Endothelial cell of umbilical vein (primary cell): ENCODE results near the gene TRAPPC3L. TPM values are rescaled to one million over a fixed set of nuclear protein-coding genes. Genes with fewer than 3 reads are reported as not detected.
A peak's percentile ranks its signal among the peaks of the same experiment; 100 is the strongest.

Experiments used
- BruUV-seq: library from RNA; stranded (reverse); fragments of 400-500 nt; replicated peaks from 2 replicates; lab custom pipeline; 2021; lab: Mats Ljungman, UMichigan
- CTCF ChIA-PET: fragments of 300-600, 350-600 bp; sonication (Branson Sonifier 250); formaldehyde crosslinking; loops from one replicate; lab custom pipeline; 2021; ENCODE audit warnings: antibody characterized with exemption, inconsistent platforms; lab: Charles Lee
- POLR2A ChIA-PET: fragments of 300-600, 350-600 bp; sonication (Branson Sonifier 250); formaldehyde crosslinking; loops from one replicate; lab custom pipeline; 2021; ENCODE audit warnings: antibody characterized with exemption, inconsistent platforms; lab: Charles Lee
- DNase-seq: peaks from one replicate; pipeline ENCODE4 v3.0.0-alpha.2; 2011; ENCODE audit warnings: low read depth, low spot score
- FAIRE-seq: peaks from 2 replicates; lab custom pipeline; 2011; peaks lifted over from hg19 to GRCh38; lab: Jason Lieb, UNC
- H2AFZ ChIP-seq: 2 replicates; pipeline ENCODE4 v1.6.0; 2012; ENCODE audit warnings: low read depth, low read length, control low read depth, inconsistent platforms
- H3K27ac ChIP-seq: 2 replicates; pipeline ENCODE4 v1.5.1; 2011; ENCODE audit warnings: low read depth, mild to moderate bottlenecking, control low read depth, low read length, moderate library complexity; ENCODE audit not compliant: insufficient read depth
- H3K27me3 ChIP-seq, 2 experiments: 2 replicates each; pipeline versions ENCODE4 v1.6.0 to v1.6.1; 2011; ENCODE audit warnings: low read length in 2 of 2, mixed read lengths in 1 of 2; ENCODE audit not compliant: control insufficient read depth in 2 of 2, insufficient read depth in 2 of 2
- H3K36me3 ChIP-seq, 2 experiments: 2 replicates in 1 of 2; 3 replicates in 1 of 2; pipeline ENCODE4 v1.5.1; 2011; ENCODE audit warnings: low read length in 2 of 2, mild to moderate bottlenecking in 1 of 2, moderate library complexity in 1 of 2; ENCODE audit not compliant: control insufficient read depth in 2 of 2, insufficient read depth in 2 of 2; ENCODE audit errors: extremely low read depth in 1 of 2
- H3K4me1 ChIP-seq: 3 replicates; pipeline ENCODE4 v1.5.1; 2011; ENCODE audit warnings: mild to moderate bottlenecking, low read length; ENCODE audit not compliant: control insufficient read depth, insufficient read depth; ENCODE audit errors: extremely low read depth
- H3K4me2 ChIP-seq: 2 replicates; pipeline ENCODE4 v1.6.1; 2011; ENCODE audit warnings: low read length, control low read depth, mixed read lengths; ENCODE audit not compliant: insufficient read depth
- H3K4me3 ChIP-seq, 3 experiments: fragments of 200-600 bp in 1 of 3; sonication (generic), shearing (Covaris generic) in 1 of 3; replicated peaks in 1 of 3; 2 replicates each; pipeline ENCODE4 v1.5.1; 2011 to 2016; ENCODE audit warnings: control low read depth in 3 of 3, low read length in 3 of 3, mild to moderate bottlenecking in 2 of 3, inconsistent platforms in 1 of 3, low read depth in 1 of 3, moderate library complexity in 1 of 3; ENCODE audit not compliant: insufficient read depth in 1 of 3
- H3K79me2 ChIP-seq: 2 replicates; pipeline ENCODE4 v1.6.0; 2012; ENCODE audit warnings: low read length, inconsistent platforms; ENCODE audit not compliant: control insufficient read depth, insufficient read depth
- H3K9ac ChIP-seq: replicated peaks from 2 replicates; pipeline ENCODE3; 2011; ENCODE audit warnings: low read length, control low read depth; ENCODE audit not compliant: insufficient read depth; ENCODE audit errors: extremely low read depth
- H3K9me1 ChIP-seq: replicated peaks from 3 replicates; pipeline ENCODE4 v1.6.0; 2011; ENCODE audit warnings: mild to moderate bottlenecking, low read length; ENCODE audit not compliant: control insufficient read depth, insufficient read depth; ENCODE audit errors: extremely low read depth
- H3K9me3 ChIP-seq: replicated peaks from 2 replicates; pipeline ENCODE4 v1.5.1; 2012; ENCODE audit warnings: low read length, inconsistent platforms; ENCODE audit not compliant: control insufficient read depth, insufficient read depth
- H4K20me1 ChIP-seq: replicated peaks from 2 replicates; pipeline ENCODE3; 2011; ENCODE audit warnings: mild to moderate bottlenecking, low read length; ENCODE audit not compliant: control insufficient read depth, insufficient read depth; ENCODE audit errors: extremely low read depth
- EZH2 ChIP-seq: IDR thresholded peaks from 2 replicates; pipeline ENCODE4 v1.6.1; 2012; ENCODE audit warnings: borderline replicate concordance, low read depth, mild to moderate bottlenecking, moderate library complexity, low read length, inconsistent platforms; ENCODE audit not compliant: severe bottlenecking
- FOS ChIP-seq: IDR thresholded peaks from 2 replicates; pipeline ENCODE4 v1.6.1; 2011; ENCODE audit warnings: mild to moderate bottlenecking, low read length, moderate library complexity, borderline replicate concordance; ENCODE audit not compliant: insufficient read depth
- GATA2 ChIP-seq: IDR thresholded peaks from 2 replicates; pipeline ENCODE4 v1.7.0; 2011; ENCODE audit warnings: low read depth, mild to moderate bottlenecking, moderate library complexity, mixed read lengths, low read length; ENCODE audit not compliant: insufficient read length, insufficient read depth
- JUN ChIP-seq: IDR thresholded peaks from 2 replicates; pipeline ENCODE4 v1.6.1; 2011; ENCODE audit warnings: borderline replicate concordance, low read depth; ENCODE audit not compliant: insufficient read length, insufficient read depth
- POLR2A ChIP-seq: IDR thresholded peaks from 2 replicates; pipeline ENCODE4 v1.6.1; 2012; ENCODE audit warnings: low read depth, mild to moderate bottlenecking, control low read depth, low read length
- dilution Hi-C: fragments of 300-500 bp; cut with MboI; formaldehyde crosslinking; loops from one replicate; pipeline ENCODE4 v1.15.0; 2019; ENCODE audit warnings: low sequenced_read_pairs; ENCODE audit not compliant: extremely low pct_ligation_motif_present
- intact Hi-C: fragments of 100-400 bp; cut with micrococcal nuclease; formaldehyde crosslinking; loops from one replicate; pipeline ENCODE4 v1.10.0; 2022
- polyA plus RNA-seq, 4 experiments: library from polyadenylated mRNA; depleted of rRNA in 3 of 4; stranded (reverse) in 3 of 4; unstranded in 1 of 4; fragments of >200 nt; gene quantifications; 2 replicates each; pipeline versions ENCODE4 v1.2.1 to v1.2.3, GENCODE V29; 2011 to 2012; ENCODE audit warnings: missing spikeins in 1 of 4
- total RNA-seq: library from RNA; stranded (reverse); gene quantifications from 2 replicates; pipeline ENCODE4 v1.2.3, GENCODE V29; 2021
- TF ChIP-seq, protein P1 (sequence below), 2 donors: IDR thresholded peaks; 1 replicate in 1 of 2; 2 replicates in 1 of 2; pipeline ENCODE4 v1.5.1; 2011; ENCODE audit warnings: low read length in 2 of 2, mild to moderate bottlenecking in 2 of 2, moderate library complexity in 2 of 2, control low read depth in 1 of 2, inconsistent platforms in 1 of 2, low read depth in 1 of 2; ENCODE audit not compliant: insufficient read depth in 1 of 2; ENCODE audit errors: extremely low read depth in 1 of 2

Gene TRAPPC3L
- total and polyA plus RNA-seq, 2 donors (not counting 3 experiments of a cell fraction or from before 2014, with no cell fraction given), result 0.38 TPM; not detected in 1

DNA sequence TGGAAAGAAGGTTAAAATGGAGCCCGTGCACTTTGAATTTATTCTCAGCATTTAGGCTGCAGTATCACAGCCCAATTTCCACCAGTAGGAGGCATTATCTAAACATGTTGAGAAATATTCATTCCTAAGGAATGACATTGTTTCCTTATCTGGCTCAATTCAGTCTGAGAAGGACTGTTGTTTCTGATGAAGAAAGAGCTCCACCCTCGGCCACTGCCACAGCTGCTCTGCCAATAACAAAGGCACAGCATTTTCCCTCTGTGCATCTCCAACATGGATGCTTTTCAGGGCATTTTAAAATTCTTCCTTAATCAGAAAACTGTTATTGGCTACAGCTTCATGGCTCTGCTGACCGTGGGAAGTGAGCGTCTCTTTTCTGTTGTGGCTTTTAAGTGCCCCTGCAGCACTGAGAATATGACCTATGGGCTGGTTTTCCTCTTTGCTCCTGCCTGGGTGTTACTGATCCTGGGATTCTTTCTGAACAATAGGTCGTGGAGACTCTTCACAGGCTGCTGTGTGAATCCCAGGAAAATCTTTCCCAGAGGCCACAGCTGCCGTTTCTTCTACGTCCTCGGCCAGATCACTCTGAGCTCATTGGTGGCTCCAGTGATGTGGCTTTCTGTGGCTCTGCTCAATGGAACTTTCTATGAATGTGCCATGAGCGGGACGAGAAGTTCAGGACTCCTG lies 33.9 kb downstream of the TRAPPC3L start, which contains the start of gene CALHM5:
Gene CALHM5, plus strand, starts transcription at position 216 of the 687 bp plus-strand sequence. Its CDS starts 58 bp downstream, at position 274.
- Histone ChIP-seq H3K4me2 (peak within 1 kb of the TSS; percentile 89), H2AFZ (peak within 1 kb of the TSS; percentile 82), H3K27me3 (no peaks in the 10 kb centered on the region), H3K4me3 (peak within 1 kb of the TSS; percentile 26 to 82 (median 35)), H3K27ac (peak within 1 kb of the TSS; percentile 95), H3K9me3 (no peaks in the 10 kb centered on the region), H3K9ac (peak within 1 kb of the TSS; percentile 95), H3K79me2 (peaks cover 8% of the 10 kb centered on the region), H3K4me1 (peaks cover 19% of the 10 kb centered on the region), H3K36me3 (peaks cover 7 to 8% of the 10 kb centered on the region in 2 experiments), H3K9me1 (no peaks in the 10 kb centered on the region), H4K20me1 (no peaks in the 10 kb centered on the region)
- dilution Hi-C loops, result no loop called here
- TSS peak; percentile 73 for BruUV-seq
- peak; percentile 91 for DNase-seq
- peak; percentile 84 for FAIRE-seq
- ChIA-PET POLR2A (interaction anchor here (0.7 to 1.2 kb wide), 3 partner anchors 60 to 232 kb away, joined by 3 to 4 read pairs (median 4); partner anchors contain the start of genes DSE, RWDD1 and TSPYL1), CTCF (interaction anchor here (0.6 to 6.2 kb wide), 64 partner anchors 10 to 335 kb away, joined by 3 to 72 read pairs (median 5); partner anchors contain the start of genes CALHM6, DSE, RSPH4A and RWDD1)
- intact Hi-C loops, result loop anchor here (1.0 to 5.0 kb wide), 7 partner anchors 17 to 294 kb away; partner anchors contain the start of genes DSE and RWDD1
- TF ChIP-seq, protein P1, sequence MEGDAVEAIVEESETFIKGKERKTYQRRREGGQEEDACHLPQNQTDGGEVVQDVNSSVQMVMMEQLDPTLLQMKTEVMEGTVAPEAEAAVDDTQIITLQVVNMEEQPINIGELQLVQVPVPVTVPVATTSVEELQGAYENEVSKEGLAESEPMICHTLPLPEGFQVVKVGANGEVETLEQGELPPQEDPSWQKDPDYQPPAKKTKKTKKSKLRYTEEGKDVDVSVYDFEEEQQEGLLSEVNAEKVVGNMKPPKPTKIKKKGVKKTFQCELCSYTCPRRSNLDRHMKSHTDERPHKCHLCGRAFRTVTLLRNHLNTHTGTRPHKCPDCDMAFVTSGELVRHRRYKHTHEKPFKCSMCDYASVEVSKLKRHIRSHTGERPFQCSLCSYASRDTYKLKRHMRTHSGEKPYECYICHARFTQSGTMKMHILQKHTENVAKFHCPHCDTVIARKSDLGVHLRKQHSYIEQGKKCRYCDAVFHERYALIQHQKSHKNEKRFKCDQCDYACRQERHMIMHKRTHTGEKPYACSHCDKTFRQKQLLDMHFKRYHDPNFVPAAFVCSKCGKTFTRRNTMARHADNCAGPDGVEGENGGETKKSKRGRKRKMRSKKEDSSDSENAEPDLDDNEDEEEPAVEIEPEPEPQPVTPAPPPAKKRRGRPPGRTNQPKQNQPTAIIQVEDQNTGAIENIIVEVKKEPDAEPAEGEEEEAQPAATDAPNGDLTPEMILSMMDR (IDR thresholded peaks at IDR 0.05; ENCODE audit: extremely low read depth in 1 of 2, insufficient read depth in 1 of 2, low read depth in 1 of 2, low read length in 2 of 2), result peak; percentile 55 to 67
- TF ChIP-seq EZH2, result no peak
- peak; percentile 46 for TF ChIP-seq GATA2
- peak; percentile 67 for TF ChIP-seq POLR2A
- peak; percentile 79 for TF ChIP-seq JUN
- TF ChIP-seq FOS, result no peak
